DMS153 treated with DMSO at 0.1 percent for 48 hours (cell line): ENCODE data around the gene CRTC1.

ENCODE experiments used
- DNase-seq: peaks from one replicate; lab custom pipeline; 2025; ENCODE audit not compliant: unreplicated experiment; lab: John Stamatoyannopoulos, UW

Gene CRTC1

DNA sequence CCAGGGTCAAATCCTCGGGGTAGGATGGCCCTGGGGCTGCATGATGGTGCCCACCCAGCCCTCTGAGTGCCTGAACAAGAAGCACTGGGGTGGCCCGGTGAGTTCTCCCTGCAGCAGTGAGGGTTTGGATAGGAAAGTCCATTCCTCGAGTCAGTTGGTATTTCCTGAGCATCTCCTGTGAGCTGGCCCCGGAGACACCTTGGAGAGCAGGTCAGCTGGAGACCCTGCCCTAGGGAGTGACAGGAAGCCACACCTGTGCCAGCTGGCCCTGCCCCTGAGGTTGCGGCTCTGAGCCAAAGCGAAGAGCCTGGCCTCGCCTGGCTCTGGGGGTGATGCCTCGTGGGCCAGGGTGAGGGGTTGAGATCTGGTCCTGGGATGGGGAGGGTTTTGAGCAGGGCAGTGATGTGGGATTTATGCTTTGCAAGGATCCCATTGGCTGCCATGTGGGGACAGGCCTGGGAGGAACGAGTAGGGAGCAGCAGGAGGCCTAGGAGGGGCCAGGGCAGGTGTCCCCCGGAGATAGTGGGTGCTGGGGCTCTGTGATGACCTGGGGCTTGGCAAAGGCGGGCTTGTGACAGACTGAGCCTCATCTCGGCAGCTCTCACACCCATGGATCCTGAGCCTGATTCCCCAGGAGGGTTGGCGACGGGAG is 16.0 kb downstream of the CRTC1 start:
- DNase-seq = no peak

GRCh38 chr19:18700501-18701249 is 17.2 kb downstream of the CRTC1 start:
- peak; percentile 59 for DNase-seq

- DNase-seq = no peak
Measured at GRCh38 chr19:18701250-18701608, 17.7 kb downstream of the CRTC1 start.

DNA sequence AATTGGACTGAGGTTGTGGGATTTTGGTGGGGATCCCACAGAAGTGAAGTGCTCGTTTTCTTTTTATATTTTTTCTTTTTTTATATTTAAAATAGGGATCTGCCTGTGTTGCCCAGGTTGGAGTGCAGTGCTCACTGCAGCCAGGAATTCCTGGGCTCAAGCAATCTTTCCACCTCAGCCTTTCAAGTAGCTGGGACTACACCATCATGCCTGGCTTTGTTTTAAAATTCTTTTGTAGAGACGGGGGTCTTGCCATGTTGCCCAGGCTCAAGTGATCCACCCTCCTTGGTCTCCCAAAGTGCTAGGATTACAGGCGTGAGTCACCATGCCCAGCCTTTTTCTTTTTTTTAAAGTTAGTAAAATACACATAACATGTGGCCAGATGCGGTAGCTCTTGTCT is 20.6 kb downstream of the CRTC1 start:
- no peak for DNase-seq

GRCh38 chr19:18704971-18705370 is 21.5 kb downstream of the CRTC1 start:
- DNase-seq = no peak

DNA sequence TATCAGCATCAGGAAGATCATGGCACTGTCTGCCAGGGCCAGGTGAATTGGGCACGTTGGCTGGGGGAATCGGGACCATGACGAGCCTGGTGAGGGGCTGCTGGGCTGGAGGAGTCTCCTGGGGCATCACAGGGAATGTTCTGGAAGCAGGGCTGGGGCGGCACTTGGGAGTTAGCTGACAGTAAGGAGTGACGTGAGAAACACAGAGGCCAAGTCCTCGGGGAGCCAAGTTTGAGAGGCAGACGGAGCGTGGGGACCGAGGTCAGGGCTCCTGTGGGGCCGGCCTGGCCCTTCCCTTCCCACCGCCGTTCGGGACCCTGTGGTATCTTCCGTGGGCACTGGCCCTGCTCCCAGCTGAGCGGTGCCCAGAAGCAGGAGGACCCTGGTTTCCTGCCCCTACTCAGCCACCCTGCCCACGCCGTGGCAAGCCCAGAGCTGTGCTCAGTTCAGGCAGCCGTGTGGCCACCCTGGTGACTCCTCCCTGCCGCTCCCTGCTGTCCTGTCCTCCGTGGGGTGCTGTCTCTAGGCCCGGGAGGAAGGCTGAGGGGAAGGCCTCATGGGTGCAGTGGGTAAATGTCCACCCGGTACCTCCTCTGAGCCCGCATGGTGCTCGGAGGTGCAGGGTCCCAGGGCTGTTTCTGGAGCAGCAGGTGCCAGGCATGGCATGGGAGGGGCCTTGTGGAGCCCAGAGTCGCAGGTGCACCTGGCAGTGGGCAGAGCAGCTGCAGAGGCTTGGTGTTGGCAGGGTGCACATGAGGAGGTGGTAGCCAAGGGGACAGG is 25.2 kb downstream of the CRTC1 start:
- no peak for DNase-seq

DNA sequence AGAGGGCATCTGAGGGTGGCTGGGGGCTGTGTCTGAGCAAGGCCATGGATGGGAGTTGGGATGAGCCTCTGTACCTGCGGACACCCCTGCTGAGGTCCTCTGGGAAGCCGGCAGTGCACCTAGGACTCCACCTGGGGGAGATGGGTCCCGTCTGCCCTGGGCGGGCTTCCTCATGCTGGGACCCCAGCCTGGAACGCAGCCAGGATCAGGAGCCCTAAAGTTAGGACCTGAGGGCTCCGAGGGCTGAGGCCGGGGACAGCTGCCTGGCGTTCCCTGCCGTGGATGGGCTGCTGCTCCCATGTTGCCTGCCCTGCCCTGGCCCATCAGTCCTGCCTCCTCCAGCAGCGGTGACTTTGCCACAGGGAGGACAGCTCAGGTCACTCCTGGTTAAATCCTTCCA is 26.1 kb downstream of the CRTC1 start:
- no peak for DNase-seq

DNA sequence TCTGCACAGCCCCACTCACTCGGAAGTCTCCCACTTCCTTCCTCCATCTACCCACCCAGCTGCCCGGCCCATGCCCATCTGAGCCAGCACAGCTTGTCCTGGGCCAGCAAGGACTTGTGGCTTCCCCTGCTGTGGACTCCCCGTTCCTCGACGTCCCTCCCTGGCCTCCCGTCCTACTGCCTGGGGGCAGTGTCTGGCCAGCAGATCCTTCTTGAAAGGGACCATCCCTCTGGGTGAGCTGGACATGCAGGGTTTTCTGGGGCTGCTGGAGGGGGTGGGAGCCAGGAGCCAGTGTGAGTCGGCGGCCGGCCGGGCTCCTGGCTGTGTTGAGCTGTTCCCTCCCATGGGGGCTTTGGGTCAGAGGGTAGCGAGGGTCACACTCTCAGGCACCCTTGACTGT is 26.7 kb downstream of the CRTC1 start:
- no peak for DNase-seq

GRCh38 chr19:18710996-18711751 is 27.7 kb downstream of the CRTC1 start:
- DNase-seq = no peak

- no peak for DNase-seq
Measured at GRCh38 chr19:18711893-18712292, 28.4 kb downstream of the CRTC1 start.

DNA sequence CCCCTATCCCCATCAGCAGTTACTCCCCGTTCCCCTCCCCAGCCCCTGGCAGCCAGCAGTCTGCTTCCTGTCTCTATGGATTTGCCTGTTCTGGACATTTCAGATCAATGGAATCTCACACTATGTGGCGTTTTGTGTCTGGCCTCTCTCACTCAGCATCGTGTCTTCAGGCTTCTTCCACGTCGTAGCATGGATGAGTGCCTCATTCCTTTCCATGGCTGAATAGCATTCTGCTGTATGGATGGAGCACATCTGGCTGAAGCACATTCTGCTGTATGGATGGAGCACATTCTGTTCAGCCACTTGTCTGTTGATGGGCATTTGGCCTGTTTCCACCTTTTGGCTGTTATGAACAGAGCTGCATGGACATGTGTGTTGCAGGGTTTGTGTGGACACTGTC is 29.5 kb downstream of the CRTC1 start:
- no peak for DNase-seq

- no peak for DNase-seq
Measured at GRCh38 chr19:18713550-18714117, 30.2 kb downstream of the CRTC1 start.

DNA sequence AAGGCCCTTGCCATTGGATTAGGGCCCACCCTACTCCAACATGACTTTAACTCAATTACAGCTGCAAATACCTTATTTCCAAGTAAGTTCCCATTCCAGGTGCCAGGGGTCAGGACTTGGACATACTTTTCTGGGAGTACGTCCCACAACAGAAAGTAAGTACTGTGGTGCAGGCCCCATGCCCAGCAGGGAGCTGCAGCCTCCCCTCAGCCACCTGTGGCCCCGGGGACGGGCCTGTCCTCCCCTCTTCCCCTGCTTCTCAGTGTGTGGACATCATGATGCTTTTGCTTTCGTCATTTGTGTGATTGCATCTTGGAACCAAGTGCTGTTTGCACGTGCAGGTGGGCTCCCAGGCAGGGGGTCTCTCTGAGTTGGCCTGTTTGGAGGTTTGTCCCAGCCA is 31.9 kb downstream of the CRTC1 start:
- DNase-seq = no peak

DNA sequence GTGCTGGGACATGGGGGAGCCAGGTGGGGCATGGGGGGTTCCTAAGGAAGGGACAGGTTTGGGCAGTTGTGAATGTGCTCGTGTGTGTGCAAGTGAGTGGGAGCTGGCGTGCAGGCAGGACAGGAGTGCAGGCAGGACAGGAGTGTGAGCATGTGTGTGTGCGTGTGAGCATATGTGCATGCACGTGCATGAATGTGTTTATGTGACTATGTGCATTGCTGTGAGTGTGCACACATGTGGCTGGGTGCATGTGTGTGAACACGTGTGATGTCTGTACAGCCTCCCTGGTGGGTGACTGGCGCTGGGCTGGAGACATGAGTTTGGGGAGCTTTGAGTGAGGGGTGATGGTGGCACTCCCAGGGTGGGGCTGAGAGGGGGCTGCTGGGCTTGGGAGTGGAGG is 33.4 kb downstream of the CRTC1 start:
- DNase-seq = no peak

- no peak for DNase-seq
Measured at GRCh38 chr19:18717601-18718000, 34.1 kb downstream of the CRTC1 start.

- DNase-seq = no peak
Measured at GRCh38 chr19:18718015-18718526, 34.6 kb downstream of the CRTC1 start.

GRCh38 chr19:18718846-18719458 is 35.5 kb downstream of the CRTC1 start:
- DNase-seq = no peak

- no peak for DNase-seq
Measured at GRCh38 chr19:18719541-18719940, 36.1 kb downstream of the CRTC1 start.

DNA sequence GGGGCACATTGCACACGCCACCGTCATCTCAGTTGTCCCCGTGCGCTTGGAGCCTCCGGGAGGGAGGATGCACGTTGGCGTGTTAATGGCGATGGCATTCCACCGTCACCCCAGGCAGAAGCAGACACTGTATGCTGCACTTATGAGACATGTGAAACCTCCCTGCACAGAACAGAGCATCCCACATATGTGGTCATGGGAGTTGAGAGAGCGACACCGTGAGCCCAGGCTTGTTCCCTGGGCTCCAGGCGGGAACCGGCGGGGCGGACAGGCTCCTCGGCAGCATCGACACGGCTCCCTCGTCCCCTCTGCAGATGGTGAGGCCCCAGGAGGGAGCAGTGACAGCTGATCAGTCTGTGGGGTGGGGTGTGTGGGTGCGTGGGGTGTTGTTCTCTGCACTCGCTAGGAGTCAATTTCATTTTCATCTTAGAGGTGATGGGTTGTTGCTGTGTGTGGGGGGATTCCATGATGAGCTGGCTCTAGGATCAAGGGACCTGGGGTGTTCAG is 40.4 kb downstream of the CRTC1 start:
- DNase-seq = no peak
